PC-3 (cell line): ENCODE results near the gene SLC4A2. TPM values are rescaled to one million over a fixed set of nuclear protein-coding genes. Genes with fewer than 3 reads are reported as not detected.
"Not testable (repeated sequence)": the region's sequence is repeated elsewhere in the genome, so short reads cannot be mapped to it uniquely, and the experiment has no call there.

Experiments used
- ATAC-seq: fragments of 200-7000 bp; cut with Tn5 transposase; 2 replicates; pipeline ENCODE4 v1.9.1; 2020; ENCODE audit warnings: mild to moderate bottlenecking, moderate library complexity
- BruUV-seq: library from RNA; stranded (reverse); fragments of 400-500 nt; replicated peaks from 2 replicates; lab custom pipeline; 2021; lab: Mats Ljungman, UMichigan
- CTCF ChIA-PET: fragments of 300-600 bp; sonication (Branson Sonifier 250); formaldehyde crosslinking; loops from one replicate; lab custom pipeline; 2022; ENCODE audit warnings: antibody characterized with exemption; lab: Charles Lee
- POLR2A ChIA-PET: fragments of 300-600 bp; sonication (Branson Sonifier 250); formaldehyde crosslinking; loops from one replicate; lab custom pipeline; 2022; ENCODE audit warnings: antibody characterized with exemption; ENCODE audit not compliant: unreplicated experiment; lab: Charles Lee
- DNase-seq: peaks from one replicate; pipeline ENCODE4 v3.0.0-alpha.2; 2015
- H2AFZ ChIP-seq: fragments of 300-600 bp; sonication (generic); 2 replicates; pipeline ENCODE4 v1.6.0; 2016; ENCODE audit warnings: antibody characterized with exemption, low read length
- H3F3A ChIP-seq: fragments of 300-600 bp; sonication (generic); one replicate; pipeline ENCODE4 v1.6.0; 2017; ENCODE audit warnings: antibody characterized with exemption, low read length, control low read depth, mild to moderate bottlenecking; ENCODE audit not compliant: unreplicated experiment
- H3K27ac ChIP-seq: fragments of 300-600 bp; sonication (generic); 2 replicates; pipeline ENCODE4 v1.5.1; 2016; ENCODE audit warnings: mild to moderate bottlenecking, low read length
- H3K27me3 ChIP-seq: fragments of 300-600 bp; sonication (generic); 2 replicates; pipeline ENCODE4 v1.6.1; 2016; ENCODE audit warnings: low read length, mixed read lengths
- H3K36me3 ChIP-seq: fragments of 300-600 bp; sonication (generic); 2 replicates; pipeline ENCODE4 v1.6.1; 2016; ENCODE audit warnings: low read depth, mixed run types, low read length, mixed read lengths
- H3K4me1 ChIP-seq: fragments of 300-600 bp; sonication (generic); 2 replicates; pipeline ENCODE4 v1.5.1; 2016; ENCODE audit warnings: low read length; ENCODE audit not compliant: insufficient read depth
- H3K4me2 ChIP-seq: fragments of 300-600 bp; sonication (generic); 2 replicates; pipeline ENCODE4 v1.6.0; 2016; ENCODE audit warnings: low read length
- H3K4me3 ChIP-seq: fragments of 300-600 bp; sonication (generic); 2 replicates; pipeline ENCODE4 v1.5.1; 2016; ENCODE audit warnings: mild to moderate bottlenecking, low read length, mixed read lengths
- H3K79me2 ChIP-seq: fragments of 300-600 bp; sonication (generic); 2 replicates; pipeline ENCODE4 v1.6.1; 2017; ENCODE audit warnings: low read length, mixed read lengths
- H3K9ac ChIP-seq: fragments of 300-600 bp; sonication (generic); 2 replicates; pipeline ENCODE4 v1.6.0; 2016; ENCODE audit warnings: mild to moderate bottlenecking, low read length
- H3K9me2 ChIP-seq: fragments of 300-600 bp; sonication (generic); replicated peaks from 2 replicates; pipeline ENCODE4 v1.6.1; 2016; ENCODE audit warnings: mixed run types, low read length, mixed read lengths
- H3K9me3 ChIP-seq: fragments of 300-600 bp; sonication (generic); 2 replicates; pipeline ENCODE4 v1.6.1; 2016; ENCODE audit warnings: low read length, mixed read lengths
- H4K20me1 ChIP-seq: fragments of 300-600 bp; sonication (generic); 2 replicates; pipeline ENCODE4 v1.6.1; 2016; ENCODE audit warnings: low read length, mixed read lengths
- CTCF ChIP-seq: fragments of 300-600 bp; sonication (generic); conservative IDR thresholded peaks from 2 replicates; pipeline ENCODE4 v1.5.1; 2017; ENCODE audit warnings: antibody characterized with exemption, low read depth, mild to moderate bottlenecking, low read length
- EZH2 ChIP-seq: fragments of 300-600 bp; sonication (generic); IDR thresholded peaks from one replicate; pipeline ENCODE4 v1.6.1; 2017; ENCODE audit warnings: antibody characterized with exemption, mild to moderate bottlenecking, low read length; ENCODE audit not compliant: unreplicated experiment
- EZH2phosphoT487 ChIP-seq: fragments of 300-600 bp; sonication (generic); IDR thresholded peaks from 2 replicates; pipeline ENCODE4 v1.6.1; 2018; ENCODE audit warnings: mild to moderate bottlenecking, antibody characterized with exemption, low read length, borderline replicate concordance
- intact Hi-C: fragments of 100-400 bp; cut with micrococcal nuclease; formaldehyde crosslinking; loops from 2 replicates; pipeline ENCODE4 v1.9.0; 2023
- total RNA-seq: library from RNA; depleted of rRNA; stranded (reverse); fragments of >200 nt; gene quantifications from 2 replicates; pipeline ENCODE4 v1.2.3, GENCODE V29; 2014

Gene SLC4A2
- total RNA-seq, 1 experiment from 2014 or later, result 284 TPM

- no TSS peak for BruUV-seq
- no peaks in the 10 kb centered on the region for H3K27me3 ChIP-seq
Measured at GRCh38 chr7:151010307-151011096, 48.9 kb upstream of the SLC4A2 start.

GRCh38 chr7:151011097-151011409 lies 48.3 kb upstream of the SLC4A2 start:
- no TSS peak for BruUV-seq
- no peaks in the 10 kb centered on the region for H3K9me2 ChIP-seq
- 0 out of 2 replicates have a peak, but pooled peaks cover 3% of the 10 kb centered on the region for H3K4me1 ChIP-seq
- ATAC-seq, result no peak
- CTCF ChIA-PET, result no interaction called here
- no peaks in the 10 kb centered on the region for H3K79me2 ChIP-seq
- no peaks in the 10 kb centered on the region for H4K20me1 ChIP-seq
- POLR2A ChIA-PET, result no interaction called here
- no peaks in the 10 kb centered on the region for H3K27me3 ChIP-seq
- DNase-seq, result no peak
- intact Hi-C loops, result no loop called here
- no peak overlapping the region for H3K4me3 ChIP-seq
- H3K9ac ChIP-seq, result no peak overlapping the region
- H3K9me3 ChIP-seq, result no peaks in the 10 kb centered on the region
- H3K4me2 ChIP-seq, result no peak overlapping the region
- no peaks in the 10 kb centered on the region for H3F3A ChIP-seq
- TF ChIP-seq CTCF (no peak), EZH2phosphoT487 (no peak), EZH2 (no peak)
- H3K27ac ChIP-seq, result no peak overlapping the region
- no peak overlapping the region for H2AFZ ChIP-seq
- no peaks in the 10 kb centered on the region for H3K36me3 ChIP-seq

More at GRCh38 chr7:151010307-151011096, 48.9 kb upstream of the SLC4A2 start:
- H3F3A ChIP-seq, result no peaks in the 10 kb centered on the region
- H3K9ac ChIP-seq, result no peak overlapping the region
- H3K36me3 ChIP-seq, result no peaks in the 10 kb centered on the region
- intact Hi-C loops, result no loop called here
- ChIA-PET POLR2A (interaction anchor here (0.6 kb wide), 1 partner anchor 18 kb away, joined by 3 read pairs; no protein-coding TSS in a partner anchor), CTCF (no interaction called here)
- H3K79me2 ChIP-seq, result no peaks in the 10 kb centered on the region
- no peak overlapping the region for H2AFZ ChIP-seq
- ATAC-seq, result no peak
- H3K27ac ChIP-seq, result no peak overlapping the region
- TF ChIP-seq CTCF (no peak), EZH2phosphoT487 (no peak), EZH2 (no peak)
- no peaks in the 10 kb centered on the region for H4K20me1 ChIP-seq
- no peak for DNase-seq
- 0 out of 2 replicates have a peak, but pooled peaks cover 3% of the 10 kb centered on the region for H3K4me1 ChIP-seq
- no peaks in the 10 kb centered on the region for H3K9me3 ChIP-seq
- no peak overlapping the region for H3K4me2 ChIP-seq
- H3K9me2 ChIP-seq, result no peaks in the 10 kb centered on the region
- H3K4me3 ChIP-seq, result no peak overlapping the region

GRCh38 chr7:151011616-151012015 lies 47.8 kb upstream of the SLC4A2 start:
- ATAC-seq, H3F3A ChIP-seq, H4K20me1 ChIP-seq, H3K9me3 ChIP-seq, H3K27me3 ChIP-seq, H2AFZ ChIP-seq, H3K4me1 ChIP-seq, H3K36me3 ChIP-seq, BruUV-seq, H3K9ac ChIP-seq, H3K27ac ChIP-seq, intact Hi-C loops, H3K4me3 ChIP-seq, H3K79me2 ChIP-seq, H3K9me2 ChIP-seq, DNase-seq, POLR2A ChIA-PET, H3K4me2 ChIP-seq: not testable (repeated sequence)
- CTCF ChIA-PET, result interaction anchor here (0.6 kb wide), 1 partner anchor 16 kb away, joined by 3 read pairs; the partner anchor contains the start of gene ABCB8
